UCSD-AML1 (cell line): Measurements from ENCODE around the gene RWDD2A.

ENCODE experiments used
- DNase-seq: peaks from one replicate; lab custom pipeline; 2025; ENCODE audit not compliant: unreplicated experiment; lab: John Stamatoyannopoulos, UW

Gene RWDD2A

GRCh38 chr6:83198486-83199172 is 5.5 kb downstream of the RWDD2A start:
- DNase-seq = no peak

GRCh38 chr6:83199173-83199862 is 6.2 kb downstream of the RWDD2A start:
- DNase-seq = no peak

GRCh38 chr6:83199863-83200225 is 6.7 kb downstream of the RWDD2A start:
- DNase-seq = no peak

GRCh38 chr6:83202031-83202430 is 8.9 kb downstream of the RWDD2A start:
- no peak for DNase-seq

DNA sequence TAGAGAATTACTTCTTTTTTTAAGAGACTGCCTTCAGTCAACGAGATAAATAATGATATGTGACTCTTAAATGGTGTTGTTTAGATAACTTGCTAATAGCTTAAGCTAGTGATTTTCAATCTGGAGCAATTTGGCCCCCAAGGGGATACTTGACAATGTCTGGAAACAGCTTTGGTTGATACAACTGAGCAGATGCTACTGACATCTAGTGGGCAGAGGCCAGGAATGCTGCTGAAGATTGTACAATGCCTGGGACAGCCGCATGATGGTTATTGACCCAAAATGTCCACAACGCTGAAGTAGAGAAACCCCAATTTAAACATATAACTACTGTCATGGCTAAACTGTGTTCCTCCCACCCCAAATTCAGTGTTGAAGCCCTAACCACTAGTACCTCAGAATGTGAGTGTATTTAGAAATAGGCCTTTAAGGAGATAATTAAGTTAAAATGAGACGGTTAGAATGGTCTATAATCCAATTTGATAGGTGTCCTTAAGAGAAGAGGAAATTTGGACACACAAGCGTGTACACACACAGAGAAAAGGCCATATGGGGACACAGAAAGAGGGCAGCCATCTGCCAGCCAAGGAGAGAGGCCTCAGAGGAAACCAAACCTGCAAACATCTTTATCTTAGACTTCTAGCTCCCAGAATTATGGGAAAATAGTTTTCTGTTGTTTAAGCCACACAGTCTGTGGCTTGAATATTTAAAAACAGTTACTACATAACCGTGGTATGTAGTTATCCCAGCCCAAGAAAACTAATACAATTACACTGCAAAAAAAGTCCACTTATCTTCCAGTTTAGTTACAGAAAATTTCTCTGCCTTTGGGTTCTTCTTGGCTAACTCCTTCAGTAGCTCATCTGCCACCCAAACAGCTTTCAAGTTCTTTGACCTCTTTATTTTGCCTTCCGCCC is 22.2 kb downstream of the RWDD2A start:
- peak; percentile 34 for DNase-seq

DNA sequence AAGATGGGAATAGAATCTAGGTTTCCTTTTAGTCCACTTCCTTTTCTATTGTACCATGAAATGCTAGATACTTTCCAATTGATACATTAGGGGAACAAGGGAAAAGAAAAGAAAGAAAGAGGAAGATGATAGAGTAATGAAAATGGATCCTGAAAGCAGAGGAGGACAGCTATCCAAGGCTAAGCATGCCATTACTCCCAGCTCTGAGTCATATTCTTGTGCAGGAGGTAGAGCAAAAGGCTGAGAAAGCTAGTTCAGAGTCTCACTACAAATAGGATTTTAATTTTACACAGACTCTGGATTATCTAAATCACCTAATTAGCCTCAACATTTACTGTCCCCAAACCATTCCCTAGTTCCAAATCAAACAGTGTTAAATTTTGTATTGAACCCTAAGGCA is 23.6 kb downstream of the RWDD2A start:
- DNase-seq = no peak

DNA sequence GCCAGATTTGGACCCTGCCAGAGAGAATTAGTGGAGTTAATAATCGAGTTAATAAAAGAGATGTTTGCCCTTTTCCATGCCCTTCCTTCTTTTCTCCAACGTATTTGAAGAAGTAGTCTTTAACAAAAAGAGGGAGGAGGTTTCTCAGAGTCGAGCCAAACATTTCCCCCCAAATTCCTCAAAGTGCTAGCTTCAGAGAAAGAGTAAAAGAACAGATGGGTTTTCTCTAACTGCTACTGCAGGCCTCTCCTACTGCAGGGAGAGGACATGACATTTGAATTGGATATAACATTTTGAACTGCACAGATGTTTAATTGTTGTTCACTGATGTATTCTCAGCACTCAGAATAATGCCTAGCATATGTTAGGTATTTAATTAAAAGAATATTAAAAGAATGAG is 25.5 kb downstream of the RWDD2A start:
- no peak for DNase-seq

DNA sequence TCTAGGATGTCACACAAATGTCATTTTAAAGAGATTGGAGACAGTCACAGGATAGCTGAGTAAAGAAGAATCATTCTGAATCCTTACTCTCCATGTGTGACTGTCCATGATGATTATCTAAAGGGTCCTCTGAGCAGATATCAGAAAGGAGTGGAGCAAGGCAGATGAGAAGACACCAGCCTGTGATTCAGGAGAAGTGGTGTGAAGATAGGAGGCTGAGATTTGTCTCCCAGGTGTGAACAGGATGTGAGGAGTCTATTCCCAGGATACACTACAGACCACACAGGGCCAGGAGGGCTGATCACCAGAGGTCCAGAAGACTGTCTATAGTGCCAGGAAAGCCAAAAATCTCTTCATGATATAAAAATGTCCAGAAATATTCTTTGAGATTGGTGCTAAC is 27.0 kb downstream of the RWDD2A start:
- no peak for DNase-seq

GRCh38 chr6:83221276-83221675 is 28.1 kb downstream of the RWDD2A start:
- no peak for DNase-seq

GRCh38 chr6:83221889-83222479 is 28.8 kb downstream of the RWDD2A start:
- DNase-seq = no peak

- DNase-seq = no peak
Measured at GRCh38 chr6:83226517-83226916, 33.4 kb downstream of the RWDD2A start.

GRCh38 chr6:83231146-83231545 is 38.0 kb downstream of the RWDD2A start:
- no peak for DNase-seq

DNA sequence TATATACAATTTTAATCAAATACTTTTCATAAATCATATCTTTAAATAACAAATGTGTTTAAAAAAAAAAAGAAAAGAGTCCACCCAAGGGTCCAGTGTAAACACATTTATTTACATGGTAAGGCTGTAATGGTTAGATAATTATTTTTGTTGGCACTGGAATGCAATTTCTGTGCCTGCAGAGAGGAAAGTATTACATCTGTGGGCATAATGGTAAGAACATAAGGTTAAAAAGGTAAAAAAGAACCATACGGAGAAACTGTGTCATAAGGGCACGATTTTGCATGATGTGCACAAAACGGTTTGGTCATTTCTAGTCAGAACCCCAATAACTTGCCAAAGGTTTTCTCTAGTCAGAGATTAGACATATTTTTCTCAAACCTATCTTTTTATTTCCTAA is 54.3 kb downstream of the RWDD2A start:
- no peak for DNase-seq
